NCI-H1436 treated with DMSO at 0.1 percent for 48 hours (cell line): ENCODE data around the gene LZTFL1.
"Not testable (repeated sequence)": the region's sequence is repeated elsewhere in the genome, so short reads cannot be mapped to it uniquely, and the experiment has no call there.

Experiments
- DNase-seq: peaks from one replicate; lab custom pipeline; 2025; lab: John Stamatoyannopoulos, UW

LZTFL1 gene

GRCh38 chr3:45864760-45865519 lies 23.0 kb upstream of the LZTFL1 start:
- DNase-seq, result no peak

- DNase-seq, result no peak
Measured at GRCh38 chr3:45861043-45861719, 19.3 kb upstream of the LZTFL1 start.

GRCh38 chr3:45860481-45860880 lies 18.6 kb upstream of the LZTFL1 start:
- no peak for DNase-seq

GRCh38 chr3:45858809-45859543 lies 17.1 kb upstream of the LZTFL1 start:
- no peak for DNase-seq

GRCh38 chr3:45857024-45857423 lies 15.1 kb upstream of the LZTFL1 start:
- not testable (repeated sequence) for DNase-seq

- DNase-seq, result not testable (repeated sequence)
Measured at GRCh38 chr3:45856323-45856722, 14.4 kb upstream of the LZTFL1 start.

- no peak for DNase-seq
Measured at GRCh38 chr3:45852828-45853227, 10.9 kb upstream of the LZTFL1 start.

GRCh38 chr3:45848392-45848791 lies 6.5 kb upstream of the LZTFL1 start:
- DNase-seq, result no peak

- DNase-seq, result no peak
Measured at GRCh38 chr3:45844616-45845015, 2.7 kb upstream of the LZTFL1 start.

- no peak for DNase-seq
Measured at GRCh38 chr3:45842851-45843625, 1.1 kb upstream of the LZTFL1 start.

- no peak for DNase-seq
Measured at GRCh38 chr3:45841420-45841756, 531 bp downstream of the LZTFL1 start.

GRCh38 chr3:45838466-45838865 lies 3.5 kb downstream of the LZTFL1 start:
- DNase-seq, result no peak

GRCh38 chr3:45832699-45833098 lies 9.2 kb downstream of the LZTFL1 start:
- DNase-seq, result no peak

GRCh38 chr3:45830121-45830520 lies 11.8 kb downstream of the LZTFL1 start:
- no peak for DNase-seq

- no peak for DNase-seq
Measured at GRCh38 chr3:45826908-45827307, 15.0 kb downstream of the LZTFL1 start.

GRCh38 chr3:45826321-45826720 lies 15.6 kb downstream of the LZTFL1 start:
- no peak for DNase-seq

- no peak for DNase-seq
Measured at GRCh38 chr3:45821127-45821526, 20.8 kb downstream of the LZTFL1 start.

GRCh38 chr3:45819543-45819942 lies 22.4 kb downstream of the LZTFL1 start:
- DNase-seq, result no peak

GRCh38 chr3:45817831-45818522 lies 23.9 kb downstream of the LZTFL1 start:
- peak; percentile 12 for DNase-seq

- DNase-seq, result no peak
Measured at GRCh38 chr3:45816544-45816943, 25.4 kb downstream of the LZTFL1 start.

GRCh38 chr3:45814322-45814721 lies 27.6 kb downstream of the LZTFL1 start:
- no peak for DNase-seq
